Measurements from ENCODE around the gene BRD1.

GRCh38 chr22:49825436-49825835 is 2.2 kb downstream of the BRD1 start:
- TF ChIP-seq CTCF (IDR thresholded peaks at IDR 0.05; ENCODE audit: poor library complexity) (no peak), EZH2 (IDR thresholded peaks at IDR 0.05; ENCODE audit: borderline replicate concordance) (no peak)
